GM21576 (cell line): ENCODE measurements around the gene CRYBB2.
"Not testable (repeated sequence)": the region's sequence is repeated elsewhere in the genome, so short reads cannot be mapped to it uniquely, and the experiment has no call there.

ENCODE experiments used
- ATAC-seq: cut with Tn5 transposase; IDR thresholded peaks from one replicate; pipeline ENCODE4 v1.9.1; 2021; ENCODE audit warnings: mild to moderate bottlenecking, moderate library complexity; ENCODE audit not compliant: unreplicated experiment

CRYBB2 gene

GRCh38 chr22:25232301-25232700 lies 12.9 kb downstream of the CRYBB2 start:
- ATAC-seq: no peak

DNA sequence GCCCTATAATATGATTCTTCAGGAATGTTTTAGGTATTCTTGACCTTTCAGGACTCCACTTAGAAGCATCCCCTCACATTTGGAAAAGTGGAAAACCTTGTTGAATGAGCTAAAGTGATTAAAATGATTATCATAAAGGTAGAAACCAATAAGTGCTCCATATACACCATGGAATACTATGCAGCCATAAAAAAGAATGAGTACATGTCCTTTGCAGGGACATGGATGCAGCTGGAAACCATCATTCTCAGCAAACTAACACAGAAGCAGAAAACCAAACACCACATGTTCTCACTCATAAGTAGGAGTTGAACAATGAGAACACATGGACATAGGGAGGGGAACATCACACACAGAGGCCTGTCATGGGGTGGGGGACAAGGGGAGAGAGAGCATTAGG lies 14.3 kb downstream of the CRYBB2 start:
- ATAC-seq: not testable (repeated sequence)

DNA sequence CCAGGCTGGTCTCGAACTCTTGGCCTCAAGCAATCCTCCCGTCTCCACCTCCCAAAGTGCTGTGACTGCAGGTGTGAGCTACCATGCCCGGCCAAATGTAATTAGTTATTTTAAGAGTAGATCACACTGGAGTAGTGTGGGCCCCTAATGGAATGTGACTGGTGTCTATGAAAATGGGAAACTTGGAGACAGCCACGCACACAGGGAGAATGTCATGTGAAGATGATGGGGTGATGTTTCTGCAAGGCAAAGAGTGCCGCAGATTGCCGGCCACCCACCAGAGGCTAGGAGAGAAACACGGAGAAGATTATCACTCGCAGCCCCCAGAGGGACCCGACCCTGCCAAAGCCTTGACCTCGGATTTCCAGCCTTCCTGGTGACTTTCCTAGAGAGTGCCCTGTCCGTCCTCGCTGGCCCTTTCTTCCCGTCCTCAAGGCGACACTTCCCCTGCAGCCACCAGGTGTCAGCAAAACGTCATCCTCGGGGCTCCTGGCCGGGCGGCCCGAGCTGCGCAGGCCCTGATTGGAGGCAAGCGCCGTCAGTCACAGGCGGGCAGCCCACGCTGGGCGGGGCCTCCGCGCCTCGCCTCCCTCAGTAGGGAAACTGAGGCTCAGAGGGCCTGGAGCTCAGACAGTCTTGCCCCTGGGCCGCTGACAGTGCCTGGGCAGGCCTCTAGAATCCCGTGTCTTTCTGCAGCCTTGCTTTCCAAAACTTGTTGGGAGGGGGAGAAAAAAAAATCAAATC lies 16.3 kb downstream of the CRYBB2 start:
- no peak for ATAC-seq

GRCh38 chr22:25236417-25236816 lies 17.0 kb downstream of the CRYBB2 start:
- ATAC-seq: no peak

DNA sequence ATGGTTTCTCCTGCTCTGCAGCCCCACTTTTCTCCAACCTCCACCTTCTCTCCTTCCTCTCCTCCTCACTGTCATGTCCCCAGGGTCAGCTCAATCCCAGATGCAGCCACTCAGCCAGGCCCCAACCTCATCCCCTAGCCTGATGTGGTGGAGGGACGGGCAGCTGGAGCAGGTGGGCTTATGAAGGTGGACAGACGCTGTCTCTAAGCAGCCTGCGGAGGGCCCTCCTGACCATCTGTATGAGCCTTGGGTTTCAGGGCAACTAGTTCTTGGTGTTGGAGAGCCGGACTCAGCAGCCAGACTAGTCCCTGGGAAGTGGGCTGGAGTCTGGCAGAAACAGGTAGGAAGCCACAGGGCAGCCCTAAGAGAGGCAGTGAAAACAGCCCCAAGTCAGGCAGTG lies 18.1 kb downstream of the CRYBB2 start:
- ATAC-seq: no peak

DNA sequence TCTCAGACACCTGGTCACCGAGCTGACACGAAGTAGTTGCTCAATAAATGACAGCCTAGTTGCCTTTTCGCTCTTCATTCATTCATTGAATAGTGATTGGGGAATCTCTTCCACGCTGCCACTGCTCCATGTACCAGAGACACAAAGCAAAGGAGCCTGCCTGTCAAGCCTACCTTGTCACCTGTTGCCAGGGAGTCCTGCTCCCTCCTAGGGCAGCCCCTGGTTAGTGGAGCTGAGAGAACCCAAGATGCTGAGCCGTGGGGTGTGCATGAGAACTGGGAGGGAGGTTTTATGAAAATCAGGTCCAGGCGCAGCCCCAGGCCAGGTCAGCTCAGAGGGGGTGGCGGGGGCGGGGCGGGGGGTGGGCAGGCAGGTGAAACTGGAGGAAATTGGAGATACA lies 18.6 kb downstream of the CRYBB2 start:
- ATAC-seq: not testable (repeated sequence)

GRCh38 chr22:25255169-25255568 lies 35.7 kb downstream of the CRYBB2 start:
- ATAC-seq: not testable (repeated sequence)

DNA sequence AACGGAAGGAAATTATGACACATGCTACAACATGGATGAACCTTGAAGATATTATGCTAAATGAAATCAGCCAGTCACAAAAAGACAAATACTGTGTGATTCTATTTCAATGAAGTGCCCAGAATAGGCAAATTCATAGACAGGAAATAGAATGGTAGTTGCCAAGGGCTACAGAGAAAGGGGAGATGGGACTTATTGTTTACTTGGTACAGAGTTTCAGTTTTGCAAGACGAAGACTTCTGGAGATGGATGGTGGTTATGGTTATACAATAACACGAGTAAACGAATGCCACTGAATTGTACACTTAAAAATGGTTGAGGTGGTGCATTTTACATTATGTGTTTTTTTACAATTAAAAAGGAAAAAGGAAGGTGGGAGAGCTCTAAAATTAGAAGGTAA lies 48.1 kb downstream of the CRYBB2 start:
- not testable (repeated sequence) for ATAC-seq

DNA sequence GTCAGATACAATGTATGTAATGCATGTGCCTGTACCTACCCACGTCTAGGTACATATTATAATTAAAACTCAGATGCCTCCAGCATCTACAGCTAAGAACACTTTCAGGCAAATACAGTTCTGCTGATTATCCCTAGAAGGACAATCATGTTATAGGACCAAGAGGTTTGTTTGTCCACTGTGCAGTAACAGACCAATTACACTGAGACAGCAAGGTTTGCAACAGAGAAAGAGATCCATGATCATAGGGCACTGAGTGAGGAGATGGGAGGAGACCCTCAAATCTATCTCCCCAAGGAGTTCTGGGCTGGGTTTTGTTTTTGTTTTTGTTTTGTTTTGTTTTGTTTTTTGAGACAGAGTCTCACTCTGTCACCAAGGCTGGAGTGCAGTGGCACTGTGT lies 49.5 kb downstream of the CRYBB2 start:
- ATAC-seq: not testable (repeated sequence)

GRCh38 chr22:25270061-25270460 lies 50.6 kb downstream of the CRYBB2 start:
- ATAC-seq: not testable (repeated sequence)

- not testable (repeated sequence) for ATAC-seq
Observed at GRCh38 chr22:25273231-25273630, 53.8 kb downstream of the CRYBB2 start.

GRCh38 chr22:25273928-25274327 lies 54.5 kb downstream of the CRYBB2 start:
- ATAC-seq: not testable (repeated sequence)

- not testable (repeated sequence) for ATAC-seq
Observed at GRCh38 chr22:25280118-25280517, 60.7 kb downstream of the CRYBB2 start.
